Measurements from ENCODE around the gene MAPK4. TPM values are rescaled to one million over a fixed set of nuclear protein-coding genes. Genes with fewer than 3 reads are reported as not detected.

MAPK4 gene
- 5.1 TPM for total RNA-seq

DNA sequence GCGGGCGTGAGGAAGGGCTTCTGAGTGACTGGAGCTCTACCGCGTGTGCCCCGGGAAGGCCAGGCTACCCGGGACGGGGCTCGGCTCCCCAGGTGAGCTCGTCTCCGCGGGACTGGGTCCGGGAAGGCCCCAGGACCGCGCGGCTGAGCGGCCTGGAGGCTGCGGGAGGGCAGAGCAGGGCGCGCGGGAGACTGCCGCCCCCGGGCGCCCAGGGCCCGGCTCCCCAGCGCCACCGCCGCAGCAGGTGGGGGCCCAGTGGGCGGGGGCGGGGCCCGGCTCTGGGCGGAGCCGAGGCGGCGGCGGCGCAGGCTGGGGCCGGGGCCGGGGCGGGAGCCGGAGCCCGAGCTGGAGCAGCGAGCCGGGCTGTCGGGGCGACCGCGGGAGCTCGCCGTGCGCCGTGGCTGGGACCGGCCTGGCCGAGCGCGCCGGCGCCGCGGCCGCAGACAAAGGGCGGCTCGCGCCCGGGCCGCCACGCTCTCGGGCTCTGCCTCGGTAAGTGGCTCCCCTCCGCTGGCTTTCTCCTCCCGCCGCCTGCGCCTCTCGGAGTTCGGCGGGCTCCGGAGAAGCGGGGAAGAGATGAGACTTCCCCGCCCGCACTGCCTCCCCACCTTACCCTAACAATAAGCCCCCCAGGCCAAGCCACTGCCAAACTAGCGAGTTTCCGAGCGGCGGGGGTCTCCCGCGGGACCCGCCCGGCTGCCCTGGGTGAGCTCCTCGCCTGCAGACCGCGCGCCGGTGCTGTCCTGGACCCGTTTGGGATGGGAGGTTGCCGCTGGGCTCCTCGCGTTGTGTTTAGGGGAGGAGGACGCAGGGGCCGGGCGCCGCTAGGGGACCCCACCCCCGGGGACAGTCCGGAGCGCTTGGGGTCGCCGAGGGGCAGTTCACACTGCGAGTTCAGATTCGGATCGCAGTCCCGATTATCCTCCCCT lies at the start of gene MAPK4:
TSS of gene MAPK4 (plus strand) at position 336 of the 929 bp plus-strand sequence. CDS start 103,872 bp downstream, outside the sequence.

Other genes with a start within 250 kb of the MAPK4 start
- 3.3 TPM for gene SKA1, start 185.0 kb upstream of the MAPK4 start, total RNA-seq

Data from metanephros (tissue), 1 donor.